HL-60/S4 (cell line): ENCODE data around the gene TRIM77.
"Not testable (repeated sequence)": the region's sequence is repeated elsewhere in the genome, so short reads cannot be mapped to it uniquely, and the experiment has no call there.

Source experiments
- in situ Hi-C: fragments of 300-500 bp; cut with MboI; formaldehyde crosslinking; loops from 2 replicates; pipeline ENCODE4 v1.14.3; 2022; ENCODE audit warnings: low sequenced_read_pairs

Gene TRIM77

DNA sequence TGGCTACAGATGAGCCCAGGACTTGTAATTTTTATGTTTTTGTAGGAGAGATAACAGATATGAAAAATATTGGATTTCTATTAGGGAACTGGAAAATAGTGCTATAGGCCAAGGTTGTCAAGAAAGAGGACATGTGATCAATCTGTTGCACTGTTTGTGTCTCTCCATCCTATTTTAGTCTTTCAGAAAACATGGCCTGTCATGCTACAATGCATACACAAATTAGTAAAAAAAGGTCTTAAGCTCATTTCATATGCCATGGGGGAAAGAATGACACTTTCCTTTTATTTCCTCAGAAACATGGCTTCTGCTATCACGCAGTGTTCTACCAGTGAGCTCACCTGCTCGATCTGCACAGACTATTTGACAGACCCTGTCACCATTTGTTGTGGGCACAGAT is at the start of gene TRIM77:
TRIM77 (plus strand) TSS at position 301 of the 400 bp plus-strand sequence; CDS start at position 301, 0 bp downstream.
- in situ Hi-C loops: not testable (repeated sequence)

GRCh38 chr11:89667001-89667400 is 43.1 kb upstream of the TRIM77 start:
- in situ Hi-C loops: no loop called here

GRCh38 chr11:89668158-89668557 is 41.9 kb upstream of the TRIM77 start:
- in situ Hi-C loops: not testable (repeated sequence)

- in situ Hi-C loops: not testable (repeated sequence)
Observed at GRCh38 chr11:89669586-89669985, 40.5 kb upstream of the TRIM77 start.

GRCh38 chr11:89669993-89670669 is 40.0 kb upstream of the TRIM77 start:
- in situ Hi-C loops: not testable (repeated sequence)

DNA sequence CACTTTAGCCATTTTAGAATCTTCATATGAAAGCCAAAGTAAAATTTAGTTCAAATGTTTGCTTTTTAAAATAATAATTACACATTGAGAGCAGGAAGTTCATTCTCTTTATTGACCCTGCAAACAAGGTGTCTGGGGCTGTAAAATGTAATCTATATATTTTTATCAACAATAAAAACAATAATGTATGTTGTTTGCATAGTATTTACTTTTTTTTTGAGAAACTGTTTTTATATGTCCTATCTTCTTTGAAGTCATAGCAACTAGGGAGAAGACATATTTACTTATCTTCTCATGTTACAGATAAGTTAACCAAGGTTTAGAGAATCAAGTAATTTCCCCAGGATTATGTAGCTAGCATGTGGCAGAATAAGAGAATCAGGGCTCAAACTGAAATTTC is 37.6 kb upstream of the TRIM77 start:
- in situ Hi-C loops: not testable (repeated sequence)

GRCh38 chr11:89673380-89673779 is 36.7 kb upstream of the TRIM77 start:
- in situ Hi-C loops: not testable (repeated sequence)

GRCh38 chr11:89675383-89675782 is 34.7 kb upstream of the TRIM77 start:
- in situ Hi-C loops: not testable (repeated sequence)

DNA sequence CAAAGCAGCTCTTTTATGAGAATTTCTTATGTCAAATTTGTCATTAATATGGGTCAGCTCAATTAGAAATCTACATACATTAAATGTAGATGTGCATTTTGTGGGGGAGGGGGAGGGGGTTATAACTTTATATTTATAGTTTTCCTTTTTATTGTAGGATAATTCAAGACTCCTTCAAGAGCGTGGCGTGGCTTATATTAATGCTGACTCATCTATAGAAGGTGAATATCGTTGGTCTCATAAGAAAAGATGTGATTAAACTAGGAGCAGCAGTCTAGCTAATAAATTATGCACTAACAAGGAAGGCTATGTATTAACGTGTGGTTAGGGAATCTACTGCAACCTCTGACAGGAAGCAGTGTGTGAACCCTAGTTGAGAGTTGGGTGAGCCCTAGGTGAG is 34.2 kb upstream of the TRIM77 start:
- in situ Hi-C loops: not testable (repeated sequence)

DNA sequence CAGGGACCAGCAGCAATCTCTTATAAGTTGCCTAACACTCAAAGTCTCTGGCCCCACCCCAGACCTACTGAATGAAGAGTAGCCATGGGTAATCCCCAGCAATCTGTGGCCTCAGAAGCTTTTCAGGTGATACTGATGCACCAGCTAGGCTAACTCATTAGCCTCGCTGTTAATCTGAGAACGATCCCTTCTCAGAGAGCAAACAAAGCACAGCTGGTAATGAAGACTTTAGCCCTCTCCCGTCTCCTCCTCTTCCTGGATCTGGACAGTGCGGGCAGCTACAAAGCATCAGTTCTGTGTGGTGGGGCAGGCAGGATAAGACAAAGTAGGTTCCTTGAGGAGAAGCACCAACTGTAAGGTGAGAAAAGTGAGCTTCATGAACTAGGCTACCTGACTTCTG is 3.0 kb upstream of the TRIM77 start:
- in situ Hi-C loops: not testable (repeated sequence)

GRCh38 chr11:89724866-89725498 is 14.9 kb downstream of the TRIM77 start:
- in situ Hi-C loops: not testable (repeated sequence)

- in situ Hi-C loops: not testable (repeated sequence)
Observed at GRCh38 chr11:89730215-89730614, 20.1 kb downstream of the TRIM77 start.

DNA sequence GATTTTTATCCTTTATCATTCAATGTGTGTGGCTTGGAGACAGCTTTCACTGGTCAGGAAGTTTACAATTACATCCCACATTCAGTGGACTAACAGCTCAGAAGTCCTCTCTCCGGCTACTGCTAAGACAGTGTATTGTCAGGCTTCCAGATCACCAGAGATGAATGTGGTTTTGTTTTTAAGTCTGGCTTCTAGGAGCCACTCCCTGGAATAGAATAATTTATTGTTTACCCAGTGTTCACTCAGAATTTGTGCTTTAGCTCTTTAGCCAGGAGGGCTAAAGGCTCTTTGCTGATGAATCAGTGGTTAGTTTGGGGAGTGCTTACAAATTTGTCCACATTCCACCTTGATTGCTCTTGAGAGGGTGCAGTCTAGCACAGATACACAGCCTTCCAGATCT is 26.5 kb downstream of the TRIM77 start:
- in situ Hi-C loops: no loop called here

DNA sequence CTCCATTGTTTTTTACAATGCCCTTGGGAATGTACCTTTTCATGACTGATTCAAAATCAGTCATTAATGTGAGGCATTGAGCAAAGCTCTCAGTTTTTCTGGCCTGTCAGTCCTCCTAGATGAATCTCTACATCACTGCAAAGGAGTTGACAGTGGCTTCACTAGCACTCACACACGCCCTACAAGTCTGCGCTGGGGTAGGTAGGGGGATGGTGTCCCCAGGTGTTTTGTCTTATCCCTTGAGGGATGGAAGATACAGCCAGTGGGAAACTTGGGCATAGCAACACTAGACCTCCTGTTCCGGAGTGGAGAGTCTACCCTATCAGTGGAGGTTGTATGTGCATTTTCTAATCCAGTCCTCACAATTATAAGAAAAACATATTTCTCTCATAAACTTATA is 27.0 kb downstream of the TRIM77 start:
- in situ Hi-C loops: no loop called here

DNA sequence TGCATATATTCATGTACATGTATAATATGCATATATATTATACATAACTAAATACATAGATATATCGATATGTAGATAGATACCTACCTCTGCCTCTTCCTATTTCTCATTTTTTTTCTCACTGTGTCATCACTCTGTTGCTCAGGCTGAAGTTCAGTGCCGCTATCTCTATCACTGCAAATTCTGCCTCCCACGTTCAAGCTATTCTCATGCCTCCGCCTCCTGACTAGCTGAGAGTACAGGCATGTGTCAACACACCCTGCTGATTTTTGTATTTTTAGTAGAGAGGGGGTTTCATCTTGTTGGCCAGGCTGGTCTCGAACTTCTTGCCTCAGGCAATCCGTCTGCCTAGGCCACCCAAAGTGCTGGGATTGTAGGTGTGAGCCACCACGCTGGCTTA is 31.3 kb downstream of the TRIM77 start:
- in situ Hi-C loops: not testable (repeated sequence)

GRCh38 chr11:89744158-89744557 is 34.1 kb downstream of the TRIM77 start:
- in situ Hi-C loops: not testable (repeated sequence)

- in situ Hi-C loops: not testable (repeated sequence)
Observed at GRCh38 chr11:89750822-89751221, 40.7 kb downstream of the TRIM77 start.
